ENCODE measurements around the gene ANKRD39. TPM values are rescaled to one million over a fixed set of nuclear protein-coding genes. Genes with fewer than 3 reads are reported as not detected.

ANKRD39 gene
- total RNA-seq, 1 donor from 2014 or later, result 23.4 TPM

- Mint-ChIP-seq H3K4me3 (no peak overlapping the region), H3K27me3 (ENCODE audit: low read depth) (no peaks in the 10 kb centered on the region), H3K9me3 (no peaks in the 10 kb centered on the region), H3K27ac (ENCODE audit: unreplicated experiment) (peak overlapping the region; percentile 35), H3K4me1 (peaks cover 48% of the 10 kb centered on the region), H3K36me3 (ENCODE audit: low read depth) (no peaks in the 10 kb centered on the region)
- no peak for TF ChIP-seq CTCF (conservative IDR thresholded peaks at IDR 0.05)
- no peak for DNase-seq (ENCODE audit: low read depth, low spot score)
These were observed 26.7 kb upstream of the ANKRD39 start for GRCh38 chr2:96884299-96885094.

GRCh38 chr2:96883306-96883705, 25.5 kb upstream of the ANKRD39 start:
- Mint-ChIP-seq H3K4me1 (peaks cover 49% of the 10 kb centered on the region), H3K27me3 (ENCODE audit: low read depth) (no peaks in the 10 kb centered on the region), H3K4me3 (no peak overlapping the region), H3K27ac (ENCODE audit: unreplicated experiment) (no peak overlapping the region), H3K36me3 (ENCODE audit: low read depth) (no peaks in the 10 kb centered on the region), H3K9me3 (no peaks in the 10 kb centered on the region)
- no peak for TF ChIP-seq CTCF (conservative IDR thresholded peaks at IDR 0.05)
- no peak for DNase-seq (ENCODE audit: low read depth, low spot score)

- Mint-ChIP-seq H3K36me3 (ENCODE audit: low read depth) (no peaks in the 10 kb centered on the region), H3K27me3 (ENCODE audit: low read depth) (no peaks in the 10 kb centered on the region), H3K9me3 (no peaks in the 10 kb centered on the region), H3K4me3 (no peak overlapping the region), H3K27ac (ENCODE audit: unreplicated experiment) (no peak overlapping the region), H3K4me1 (peaks cover 45% of the 10 kb centered on the region)
- no peak for DNase-seq (ENCODE audit: low read depth, low spot score)
- TF ChIP-seq CTCF (conservative IDR thresholded peaks at IDR 0.05), result no peak
These were observed 25.1 kb upstream of the ANKRD39 start for GRCh38 chr2:96882906-96883305.

- DNase-seq (ENCODE audit: low read depth, low spot score), result no peak
- Mint-ChIP-seq H3K4me3 (no peak overlapping the region), H3K27me3 (ENCODE audit: low read depth) (no peaks in the 10 kb centered on the region), H3K27ac (ENCODE audit: unreplicated experiment) (no peak overlapping the region), H3K9me3 (no peaks in the 10 kb centered on the region), H3K36me3 (ENCODE audit: low read depth) (no peaks in the 10 kb centered on the region), H3K4me1 (peaks cover 39% of the 10 kb centered on the region)
- no peak for TF ChIP-seq CTCF (conservative IDR thresholded peaks at IDR 0.05)
These were observed 24.4 kb upstream of the ANKRD39 start for GRCh38 chr2:96882230-96882629.

GRCh38 chr2:96881349-96882195, 23.8 kb upstream of the ANKRD39 start:
- Mint-ChIP-seq H3K27ac (ENCODE audit: unreplicated experiment) (peak overlapping the region; percentile 21), H3K36me3 (ENCODE audit: low read depth) (no peaks in the 10 kb centered on the region), H3K4me1 (peaks cover 41% of the 10 kb centered on the region), H3K9me3 (no peaks in the 10 kb centered on the region), H3K4me3 (peak overlapping the region; percentile 34), H3K27me3 (ENCODE audit: low read depth) (no peaks in the 10 kb centered on the region)
- no peak for DNase-seq (ENCODE audit: low read depth, low spot score)
- TF ChIP-seq CTCF (conservative IDR thresholded peaks at IDR 0.05), result no peak
